Mesendoderm (in vitro differentiated cells): ENCODE results near the gene RCL1.

ENCODE experiments used
- DNase-seq: peaks from one replicate; pipeline ENCODE4 v3.0.0; 2013
- H2AK5ac ChIP-seq: 2 replicates; pipeline ENCODE4 v1.6.1; 2013; ENCODE audit warnings: low read length, inconsistent platforms
- H2BK120ac ChIP-seq: 2 replicates; pipeline ENCODE4 v1.6.1; 2013; ENCODE audit warnings: low read depth, mild to moderate bottlenecking, low read length, moderate library complexity, mixed read lengths
- H2BK15ac ChIP-seq: replicated peaks from 2 replicates; pipeline ENCODE4 v1.6.1; 2013; ENCODE audit warnings: low read depth, mild to moderate bottlenecking, moderate library complexity
- H2BK5ac ChIP-seq: 2 replicates; pipeline ENCODE4 v1.6.1; 2013; ENCODE audit warnings: low read length, inconsistent platforms
- H3K18ac ChIP-seq: 2 replicates; pipeline ENCODE4 v1.6.1; 2013; ENCODE audit warnings: mild to moderate bottlenecking, low read length, mixed read lengths
- H3K23ac ChIP-seq: one replicate; pipeline ENCODE4 v1.6.1; 2013; ENCODE audit warnings: low read length
- H3K27ac ChIP-seq: 2 replicates; pipeline ENCODE4 v1.5.1; 2013; ENCODE audit warnings: low read depth, mild to moderate bottlenecking, inconsistent platforms, low read length, moderate library complexity
- H3K27me3 ChIP-seq: 2 replicates; pipeline ENCODE4 v1.6.1; 2013; ENCODE audit warnings: low read length, control low read depth, mild to moderate bottlenecking, inconsistent platforms; ENCODE audit not compliant: insufficient read depth, poor library complexity
- H3K36me3 ChIP-seq: 2 replicates; pipeline ENCODE4 v1.6.1; 2013; ENCODE audit warnings: low read length, inconsistent platforms; ENCODE audit not compliant: control insufficient read depth, insufficient read depth
- H3K4ac ChIP-seq: one replicate; pipeline ENCODE4 v1.6.1; 2013; ENCODE audit warnings: low read depth, mild to moderate bottlenecking, low read length, moderate library complexity
- H3K4me1 ChIP-seq: 2 replicates; pipeline ENCODE4 v1.6.1; 2013; ENCODE audit warnings: low read depth, low read length, inconsistent platforms; ENCODE audit not compliant: control insufficient read depth
- H3K4me2 ChIP-seq: 2 replicates; pipeline ENCODE4 v1.6.1; 2013; ENCODE audit warnings: low read length
- H3K4me3 ChIP-seq: 2 replicates; pipeline ENCODE4 v1.5.1; 2013; ENCODE audit warnings: mild to moderate bottlenecking, low read length
- H3K56ac ChIP-seq: one replicate; pipeline ENCODE4 v1.6.1; 2013; ENCODE audit warnings: low read length
- H3K79me1 ChIP-seq: 2 replicates; pipeline ENCODE4 v1.6.1; 2013; ENCODE audit warnings: low read length, inconsistent platforms
- H3K79me2 ChIP-seq: 2 replicates; pipeline ENCODE4 v1.6.1; 2013; ENCODE audit warnings: mild to moderate bottlenecking, low read length; ENCODE audit not compliant: control insufficient read depth, insufficient read depth
- H3K9ac ChIP-seq: 2 replicates; pipeline ENCODE4 v1.6.1; 2013; ENCODE audit warnings: low read length, inconsistent platforms
- H4K5ac ChIP-seq: one replicate; pipeline ENCODE4 v1.6.1; 2013; ENCODE audit warnings: low read length
- H4K8ac ChIP-seq: one replicate; pipeline ENCODE4 v1.6.1; 2013; ENCODE audit warnings: low read depth, mild to moderate bottlenecking, control low read depth, low read length, moderate library complexity
- WGBS: extraction: QIAGEN DNeasy Blood & Tissue Kit; methylation state at CpG from one replicate; pipeline ENCODE4 v1.1.7; 2013; ENCODE audit warnings: low lambda C conversion rate, missing lambda C conversion rate; ENCODE audit not compliant: insufficient coverage; ENCODE audit errors: extremely low coverage; 5-methylcytosine and 5-hydroxymethylcytosine counted together

RCL1 gene

DNA sequence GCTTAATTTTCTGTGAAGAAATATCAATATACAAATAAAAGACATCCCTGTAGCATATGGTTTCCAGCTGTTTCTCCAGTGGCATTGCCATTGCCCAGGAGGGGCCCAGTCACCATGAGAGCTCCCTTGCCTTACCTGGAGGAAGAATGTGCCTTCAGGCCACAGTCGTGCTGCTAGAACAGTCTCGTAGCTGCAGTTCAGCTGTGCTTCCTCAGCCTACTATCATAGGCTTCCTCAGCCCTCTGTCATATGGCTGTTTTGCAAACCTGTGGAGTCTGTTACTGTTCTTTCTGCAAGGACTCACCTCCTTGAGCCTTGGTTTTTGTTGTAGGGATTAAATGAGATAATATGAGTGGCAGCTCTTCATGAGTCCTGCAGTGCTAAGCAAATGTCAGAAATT, 67.6 kb downstream of the RCL1 start:
- H3K36me3 ChIP-seq: peaks cover 3% of the 10 kb centered on the region
- H3K56ac ChIP-seq: no peak overlapping the region
- no peaks in the 10 kb centered on the region for H3K4me1 ChIP-seq
- no peaks in the 10 kb centered on the region for H3K79me2 ChIP-seq
- DNase-seq: no peak
- no peak overlapping the region for H3K27ac ChIP-seq
- H2BK15ac ChIP-seq: no peak overlapping the region
- H3K18ac ChIP-seq: no peak overlapping the region
- no peak overlapping the region for H3K4me2 ChIP-seq
- no CpG with 5 or more reads among the region's 2 CpGs for WGBS
- H4K8ac ChIP-seq: no peak overlapping the region
- no peak overlapping the region for H3K4me3 ChIP-seq
- H3K79me1 ChIP-seq: peaks cover 2% of the 10 kb centered on the region
- no peaks in the 10 kb centered on the region for H3K27me3 ChIP-seq
- no peak overlapping the region for H2BK120ac ChIP-seq
- no peak overlapping the region for H4K5ac ChIP-seq
- H3K23ac ChIP-seq: no peak overlapping the region
- H3K9ac ChIP-seq: no peak overlapping the region
- H2BK5ac ChIP-seq: no peak overlapping the region
- H2AK5ac ChIP-seq: no peak overlapping the region
- no peak overlapping the region for H3K4ac ChIP-seq

DNA sequence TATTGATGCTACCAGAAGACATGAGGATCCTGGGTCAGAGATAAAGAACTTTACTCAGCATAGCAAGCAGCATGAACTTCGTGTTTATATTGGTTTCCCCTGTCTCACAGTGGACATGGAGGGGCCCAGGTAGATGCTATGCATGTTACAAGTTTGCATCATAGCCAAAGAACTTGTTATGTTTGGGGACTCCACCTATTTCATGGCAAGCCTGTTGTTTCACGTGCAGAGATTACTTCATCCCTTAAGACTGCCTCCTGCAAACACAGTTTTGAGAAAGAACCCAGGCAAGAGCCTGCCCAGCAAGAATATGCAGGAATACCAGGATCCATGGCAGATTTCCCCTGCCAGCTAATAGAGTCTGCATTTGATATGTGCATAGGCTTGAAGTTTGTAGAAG, 68.4 kb downstream of the RCL1 start:
- Histone ChIP-seq H3K56ac (no peak overlapping the region), H3K27ac (no peak overlapping the region), H3K4me3 (no peak overlapping the region), H2BK120ac (no peak overlapping the region), H4K5ac (no peak overlapping the region), H2BK15ac (no peak overlapping the region), H3K18ac (no peak overlapping the region), H3K79me2 (no peaks in the 10 kb centered on the region), H3K27me3 (no peaks in the 10 kb centered on the region), H3K9ac (no peak overlapping the region), H3K23ac (no peak overlapping the region), H2AK5ac (no peak overlapping the region), H3K4ac (no peak overlapping the region), H4K8ac (no peak overlapping the region), H3K79me1 (peaks cover 2% of the 10 kb centered on the region), H2BK5ac (no peak overlapping the region), H3K36me3 (peaks cover 3% of the 10 kb centered on the region), H3K4me2 (no peak overlapping the region), H3K4me1 (no peaks in the 10 kb centered on the region)
- WGBS: no CpG with 5 or more reads among the region's 2 CpGs
- no peak for DNase-seq

DNA sequence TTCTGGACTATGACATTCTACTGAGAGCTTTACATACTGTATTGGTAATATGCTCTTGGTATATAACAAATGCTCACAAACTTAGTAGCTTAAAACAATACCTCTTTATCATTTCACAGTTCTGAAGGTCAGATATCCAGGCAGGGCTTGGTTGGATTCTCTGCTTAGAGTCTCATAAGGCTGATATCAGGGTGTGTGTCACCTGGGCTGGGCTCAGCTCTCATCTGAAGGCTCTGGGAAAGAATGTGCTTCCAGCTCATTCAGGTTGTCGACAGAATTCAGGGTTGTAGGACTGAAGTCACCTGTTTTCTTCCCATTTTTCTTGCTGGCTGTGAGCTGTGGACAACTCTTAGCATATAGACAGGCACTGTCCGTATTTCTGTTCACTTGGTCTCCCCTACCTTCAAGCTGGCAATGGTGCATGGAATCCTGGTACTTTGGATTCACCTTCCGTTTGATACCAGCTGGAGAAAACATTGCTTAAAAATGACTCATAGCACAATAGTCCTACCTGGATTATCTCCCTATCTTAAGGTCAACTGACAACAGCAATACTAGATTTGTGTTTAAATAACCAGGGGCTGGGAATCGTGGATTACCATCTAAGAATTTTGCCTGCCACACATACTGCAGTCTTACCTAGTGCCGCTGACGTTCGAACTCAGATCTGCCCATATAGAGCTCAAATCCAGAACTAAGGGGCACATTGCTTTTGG, 69.2 kb downstream of the RCL1 start:
- Histone ChIP-seq H2BK120ac (no peak overlapping the region), H3K79me2 (no peaks in the 10 kb centered on the region), H3K4me1 (no peaks in the 10 kb centered on the region), H3K4me3 (no peak overlapping the region), H2BK15ac (no peak overlapping the region), H3K18ac (no peak overlapping the region), H3K27ac (no peak overlapping the region), H3K4ac (no peak overlapping the region), H4K5ac (no peak overlapping the region), H3K56ac (no peak overlapping the region), H3K79me1 (peaks cover 2% of the 10 kb centered on the region), H2AK5ac (no peak overlapping the region), H3K9ac (no peak overlapping the region), H4K8ac (no peak overlapping the region), H2BK5ac (no peak overlapping the region), H3K4me2 (no peak overlapping the region), H3K27me3 (no peaks in the 10 kb centered on the region), H3K23ac (no peak overlapping the region), H3K36me3 (peaks cover 3% of the 10 kb centered on the region)
- WGBS: no CpG with 5 or more reads among the region's 7 CpGs
- DNase-seq: no peak

DNA sequence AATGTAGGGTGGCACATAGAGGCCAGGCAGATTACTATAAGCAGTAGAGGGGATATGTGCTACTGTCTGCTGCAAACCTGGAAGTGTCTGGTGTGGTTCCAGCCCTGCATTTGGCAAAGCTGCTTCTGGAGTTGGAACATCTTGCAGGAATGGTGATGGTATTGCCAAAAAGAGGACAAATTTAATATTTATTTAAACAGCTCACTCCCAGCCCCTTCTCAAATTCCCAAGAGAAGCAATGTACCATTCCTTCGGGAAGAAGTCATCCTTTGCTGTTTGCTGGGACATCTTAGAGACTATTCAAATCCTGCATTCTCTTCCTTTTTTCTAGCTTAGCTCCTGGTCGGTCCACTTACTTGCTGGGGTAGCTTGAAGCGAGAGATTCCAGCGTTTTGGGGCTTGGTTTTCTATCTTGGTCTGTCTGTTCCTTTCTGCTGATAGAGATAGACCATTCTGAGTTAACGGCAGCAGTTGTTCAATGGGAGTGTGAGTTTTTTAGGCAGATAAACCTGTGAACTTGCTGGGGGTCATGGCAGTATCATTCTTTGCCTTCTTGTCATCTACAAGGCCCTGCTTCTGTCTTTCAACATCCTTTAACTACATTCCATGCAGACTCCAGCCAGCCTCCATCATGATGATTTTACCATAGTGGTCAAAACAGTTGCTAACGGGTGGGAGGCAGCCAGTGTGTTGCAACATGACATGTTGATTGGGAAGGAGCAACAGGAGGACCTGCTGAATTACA, 69.9 kb downstream of the RCL1 start:
- H3K18ac ChIP-seq: no peak overlapping the region

DNA sequence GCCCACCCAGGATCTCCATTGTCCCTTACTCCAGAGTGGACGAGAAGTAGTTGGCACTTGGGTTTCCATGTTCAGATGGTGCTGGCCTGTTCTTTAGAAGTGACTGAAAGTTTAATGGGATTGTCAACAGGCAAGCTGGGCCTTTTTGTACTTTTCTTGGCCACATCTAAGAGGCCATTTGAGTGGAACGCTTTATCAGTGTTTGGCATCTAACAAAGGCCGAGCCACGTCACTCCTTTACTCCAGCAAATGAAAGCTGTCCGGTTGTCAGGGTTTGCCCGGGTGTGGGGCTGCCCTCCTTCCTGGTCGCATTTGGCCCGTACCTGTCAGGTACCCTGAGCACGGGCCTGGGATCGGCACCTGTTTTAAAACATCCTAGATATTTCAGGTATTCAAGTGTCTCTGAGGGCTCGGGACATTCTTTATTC, 71.5 kb downstream of the RCL1 start:
- H3K18ac ChIP-seq: no peak overlapping the region
- H3K4me2 ChIP-seq: no peak overlapping the region
- no peak overlapping the region for H3K9ac ChIP-seq
- no peak overlapping the region for H4K8ac ChIP-seq
- H3K79me1 ChIP-seq: peaks cover 2% of the 10 kb centered on the region
- no peak for DNase-seq
- H3K4ac ChIP-seq: no peak overlapping the region
- H3K79me2 ChIP-seq: no peaks in the 10 kb centered on the region
- no peak overlapping the region for H2BK5ac ChIP-seq
- H3K27ac ChIP-seq: no peak overlapping the region
- H2BK120ac ChIP-seq: no peak overlapping the region
- no peak overlapping the region for H3K56ac ChIP-seq
- no peaks in the 10 kb centered on the region for H3K4me1 ChIP-seq
- no peaks in the 10 kb centered on the region for H3K27me3 ChIP-seq
- no peak overlapping the region for H2AK5ac ChIP-seq
- H3K36me3 ChIP-seq: peaks cover 3% of the 10 kb centered on the region
- H3K4me3 ChIP-seq: no peak overlapping the region
- no peak overlapping the region for H4K5ac ChIP-seq
- no peak overlapping the region for H3K23ac ChIP-seq
- WGBS: no CpG with 5 or more reads among the region's 11 CpGs
- H2BK15ac ChIP-seq: no peak overlapping the region

More for the DNA sequence above, 69.9 kb downstream of the RCL1 start:
- no CpG with 5 or more reads among the region's 6 CpGs for WGBS
- no peak overlapping the region for H3K4me3 ChIP-seq
- peak; percentile 14 for DNase-seq
- H3K4ac ChIP-seq: no peak overlapping the region
- H2AK5ac ChIP-seq: no peak overlapping the region
- H3K27me3 ChIP-seq: no peaks in the 10 kb centered on the region
- H3K79me1 ChIP-seq: peaks cover 2% of the 10 kb centered on the region
- H2BK15ac ChIP-seq: no peak overlapping the region
- H3K27ac ChIP-seq: no peak overlapping the region
- no peak overlapping the region for H2BK5ac ChIP-seq
- no peaks in the 10 kb centered on the region for H3K4me1 ChIP-seq
- peaks cover 3% of the 10 kb centered on the region for H3K36me3 ChIP-seq
- no peak overlapping the region for H3K4me2 ChIP-seq
- no peak overlapping the region for H3K56ac ChIP-seq
- no peak overlapping the region for H3K23ac ChIP-seq
- H4K5ac ChIP-seq: no peak overlapping the region
- H2BK120ac ChIP-seq: no peak overlapping the region
- no peaks in the 10 kb centered on the region for H3K79me2 ChIP-seq
- no peak overlapping the region for H4K8ac ChIP-seq
- H3K9ac ChIP-seq: no peak overlapping the region
